HG03095 (cell line): ENCODE data around the gene FEV.

Source experiments
- ATAC-seq: cut with Tn5 transposase; IDR thresholded peaks from one replicate; pipeline ENCODE4 v1.9.1; 2021; ENCODE audit warnings: moderate library complexity; ENCODE audit not compliant: unreplicated experiment

The FEV gene

GRCh38 chr2:218985021-218985324, at the start of gene FEV:
Gene FEV, minus strand, starts transcription at chr2:218985184. Its CDS starts 109 bp downstream, at chr2:218985075.
- ATAC-seq = no peak

- no peak for ATAC-seq
These were observed 47.2 kb upstream of the FEV start for GRCh38 chr2:219032051-219032745.

DNA sequence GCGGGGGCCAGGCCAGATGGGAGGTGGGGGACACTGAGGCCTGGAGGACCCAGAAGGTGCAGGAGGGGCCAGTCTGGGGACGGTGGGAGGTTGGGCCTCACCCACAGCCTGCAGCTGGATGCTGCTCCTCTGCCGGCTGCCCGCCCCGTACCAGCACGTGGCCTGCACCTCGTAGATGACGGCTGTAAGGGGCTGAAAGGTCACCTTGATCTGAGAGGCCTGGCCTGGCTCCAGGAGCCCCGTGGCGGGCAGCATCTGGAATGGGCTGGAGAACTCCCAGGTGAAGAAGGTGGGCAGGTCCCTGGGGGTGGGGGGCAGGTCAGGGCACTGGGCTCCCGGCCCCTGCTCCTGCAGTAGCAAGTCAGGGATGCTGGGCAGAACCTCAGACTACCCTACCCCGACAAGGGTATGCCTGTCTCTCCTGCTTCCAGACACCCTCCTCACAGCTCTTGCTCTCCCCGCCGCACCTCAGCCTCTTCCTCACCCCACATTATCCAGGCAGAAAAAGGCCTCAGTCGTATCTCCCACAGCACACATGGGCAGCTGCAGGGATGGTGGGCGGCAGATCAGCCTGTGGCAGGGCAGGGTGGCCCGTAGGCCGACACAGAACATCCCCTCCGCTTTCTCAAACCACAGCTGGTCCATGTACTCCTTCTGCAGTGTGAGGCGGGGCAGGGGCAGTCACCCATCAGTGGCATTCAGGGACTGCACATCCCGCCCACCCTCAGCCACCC, 46.2 kb upstream of the FEV start:
- ATAC-seq = no peak

- ATAC-seq = no peak
These were observed 45.4 kb upstream of the FEV start for GRCh38 chr2:219030177-219030940.

DNA sequence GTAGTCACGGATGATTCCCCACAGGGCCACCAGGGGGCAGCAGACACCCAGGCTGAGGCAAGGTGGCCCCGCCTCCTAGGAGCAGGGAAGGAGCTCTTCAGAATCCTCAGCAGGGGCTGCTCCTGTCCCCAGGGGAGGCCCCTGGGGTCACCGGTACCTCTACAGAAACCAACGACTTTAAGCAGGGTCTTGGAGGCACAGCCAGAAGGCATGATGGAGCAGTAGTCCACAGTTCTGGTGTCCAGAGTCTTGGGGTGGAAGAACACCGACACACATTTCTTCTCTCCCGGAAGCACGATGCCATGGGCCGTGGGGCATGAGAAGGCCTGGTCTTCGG, 44.8 kb upstream of the FEV start:
- ATAC-seq = no peak

DNA sequence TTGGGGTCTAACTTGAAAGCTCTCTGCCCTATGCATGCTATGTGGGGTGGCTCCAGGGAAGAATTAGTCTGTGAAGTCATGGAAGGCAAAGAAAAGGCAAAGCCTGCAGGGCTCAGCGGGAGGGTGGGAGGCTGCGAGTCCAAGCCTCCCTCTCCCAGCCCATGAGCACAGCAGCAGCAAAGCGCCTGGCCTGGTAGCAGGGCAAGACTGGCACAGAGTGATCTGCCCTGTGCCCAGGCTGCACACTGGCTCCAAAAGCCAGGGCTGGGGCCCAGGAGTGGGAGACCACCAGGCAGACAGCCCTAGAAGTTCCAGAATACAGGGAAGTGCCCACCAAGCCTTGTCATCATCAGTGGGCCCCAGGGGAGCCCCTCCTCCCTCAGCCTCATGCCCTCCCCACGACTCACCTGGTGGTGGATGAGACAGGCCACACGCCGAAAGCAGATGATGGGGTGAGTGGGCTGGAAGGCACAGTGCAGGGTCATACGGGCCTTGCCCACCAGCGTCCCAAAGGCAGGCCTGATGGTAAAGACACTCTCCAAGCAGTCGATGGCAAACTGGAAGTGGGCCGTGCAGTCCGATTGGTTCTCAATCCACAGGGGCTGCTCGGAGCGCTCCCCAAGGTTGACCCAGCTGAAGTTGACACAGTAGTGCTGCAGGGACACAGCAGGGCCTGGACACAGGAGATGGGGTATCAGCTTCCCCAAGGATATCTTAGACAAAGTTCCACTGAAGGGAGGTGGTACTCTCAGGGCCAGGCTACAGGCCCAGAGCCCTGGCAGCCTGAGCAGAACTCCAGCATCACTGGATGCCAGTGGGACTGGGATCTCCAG, 44.2 kb upstream of the FEV start:
- no peak for ATAC-seq

DNA sequence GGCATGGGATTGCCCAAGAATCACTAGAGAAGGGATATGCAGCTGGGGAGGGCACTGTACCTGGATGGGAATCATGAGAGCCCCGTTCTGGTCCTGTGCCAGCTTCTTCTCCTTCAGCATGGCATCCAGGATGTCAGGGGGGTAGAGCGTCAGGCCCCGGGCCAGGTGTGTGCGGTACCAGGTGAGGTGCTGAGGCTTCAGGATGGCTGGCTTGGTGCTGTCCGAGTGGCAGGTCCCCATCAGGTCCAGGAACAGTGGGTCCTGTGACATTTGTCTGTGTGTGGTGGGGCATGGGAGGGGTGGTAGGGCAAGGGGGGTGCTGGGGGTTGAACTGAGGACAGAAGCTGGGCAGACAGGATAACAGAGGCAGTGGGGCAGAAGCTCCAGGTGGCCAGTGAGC, 43.2 kb upstream of the FEV start:
- no peak for ATAC-seq

- ATAC-seq = no peak
These were observed 42.6 kb upstream of the FEV start for GRCh38 chr2:219027511-219028055.

GRCh38 chr2:219026946-219027345, 42.0 kb upstream of the FEV start:
- ATAC-seq = no peak

- ATAC-seq = no peak
These were observed 40.9 kb upstream of the FEV start for GRCh38 chr2:219025637-219026585.

GRCh38 chr2:219024059-219024458, 39.1 kb upstream of the FEV start:
- ATAC-seq = no peak

DNA sequence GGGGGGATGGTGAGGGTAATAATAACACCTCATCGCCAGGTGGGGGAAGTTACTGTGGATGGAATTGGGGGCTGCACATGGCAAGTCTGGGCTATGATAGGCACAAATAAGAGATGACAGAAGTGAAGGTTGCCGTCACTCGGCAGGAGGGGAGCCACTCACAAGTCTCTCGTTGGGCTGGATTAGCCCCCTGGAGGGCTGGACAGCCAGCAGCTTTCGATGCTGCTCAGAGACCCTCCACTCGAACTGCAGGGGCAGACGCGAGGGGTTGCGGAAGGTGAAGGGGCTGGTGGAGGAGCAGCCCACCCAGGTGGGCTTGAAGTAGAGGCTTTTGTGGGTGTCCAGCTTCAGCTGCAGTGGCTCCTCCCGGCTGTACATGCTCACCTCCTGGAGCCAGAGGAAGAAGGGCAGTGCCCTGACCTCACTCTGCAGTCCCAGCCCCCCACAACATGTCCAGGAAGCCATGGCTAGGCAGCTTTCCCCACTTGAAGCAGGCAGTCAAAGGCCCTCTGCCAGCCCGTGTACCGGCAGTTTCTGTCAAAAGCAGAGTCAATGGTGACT, 38.1 kb upstream of the FEV start:
- ATAC-seq = no peak

DNA sequence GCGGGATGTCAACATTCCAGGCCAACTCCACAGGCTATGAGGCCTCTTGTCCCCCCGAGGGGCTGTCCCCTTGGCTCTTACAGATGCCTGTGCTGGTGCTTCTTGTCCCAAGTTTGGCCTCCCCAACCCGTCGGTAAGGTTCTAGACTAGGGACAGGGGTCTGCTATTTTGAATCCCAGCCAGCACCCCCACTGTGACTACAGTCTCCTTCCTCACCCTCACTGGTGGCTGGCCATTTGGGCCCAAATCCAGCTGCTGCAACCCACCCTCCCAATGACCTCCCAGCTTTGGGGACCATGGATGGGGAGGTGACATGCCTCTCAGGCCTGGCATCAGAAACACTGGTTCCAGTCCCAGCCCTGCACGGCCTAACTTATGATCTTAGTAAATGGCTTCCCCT, 37.6 kb upstream of the FEV start:
- ATAC-seq = no peak

GRCh38 chr2:219022041-219022440, 37.1 kb upstream of the FEV start:
- ATAC-seq = no peak

DNA sequence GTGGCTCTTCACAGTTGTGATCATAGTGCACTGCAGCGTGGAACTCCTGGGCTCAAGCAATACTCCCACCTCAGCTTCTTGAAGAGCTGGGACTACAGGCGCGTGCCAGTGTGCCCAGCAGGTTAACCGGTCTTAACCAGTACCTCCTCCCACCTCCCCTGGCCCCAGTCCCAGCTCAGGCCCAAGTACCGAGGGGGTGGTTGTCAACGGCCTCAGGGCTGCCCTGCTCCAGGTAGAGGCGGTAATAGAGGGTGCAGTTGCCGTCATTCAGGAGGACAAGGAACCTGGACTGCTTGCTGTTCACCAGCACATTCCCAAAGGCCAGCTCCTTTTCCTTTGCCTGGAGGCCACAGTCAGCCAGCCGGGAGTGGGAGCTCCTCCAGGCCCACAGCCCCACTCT, 36.6 kb upstream of the FEV start:
- ATAC-seq = no peak

GRCh38 chr2:219020604-219021365, 35.8 kb upstream of the FEV start:
- ATAC-seq = no peak

GRCh38 chr2:219019436-219019835, 34.5 kb upstream of the FEV start:
- ATAC-seq = no peak

DNA sequence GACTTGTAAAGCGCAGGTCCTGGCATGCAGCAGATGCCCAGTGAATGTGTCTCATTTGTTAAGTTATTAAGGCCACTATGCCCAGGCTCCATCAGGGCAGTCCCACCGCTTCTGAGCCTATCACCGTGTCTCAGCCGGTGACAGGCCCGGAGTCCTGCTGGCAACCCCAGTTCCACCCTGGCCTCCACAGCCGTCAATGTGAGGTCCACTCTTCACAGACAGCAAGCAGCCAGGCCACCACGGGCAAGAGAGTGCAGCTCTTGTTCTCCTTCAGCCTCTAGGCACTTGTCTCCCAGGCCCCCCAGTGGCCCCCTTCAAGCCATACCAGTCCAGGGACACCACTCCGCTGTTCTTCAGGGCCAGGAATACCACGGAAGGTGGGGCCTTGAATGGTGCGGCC, 33.7 kb upstream of the FEV start:
- no peak for ATAC-seq

- no peak for ATAC-seq
These were observed 33.3 kb upstream of the FEV start for GRCh38 chr2:219018286-219018685.
